HG03135 (cell line): Measurements from ENCODE around the gene RFNG.

Experiments
- ATAC-seq: cut with Tn5 transposase; IDR thresholded peaks from one replicate; pipeline ENCODE4 v1.9.1; 2021; ENCODE audit warnings: mild to moderate bottlenecking, moderate library complexity; ENCODE audit not compliant: unreplicated experiment

RFNG gene

DNA sequence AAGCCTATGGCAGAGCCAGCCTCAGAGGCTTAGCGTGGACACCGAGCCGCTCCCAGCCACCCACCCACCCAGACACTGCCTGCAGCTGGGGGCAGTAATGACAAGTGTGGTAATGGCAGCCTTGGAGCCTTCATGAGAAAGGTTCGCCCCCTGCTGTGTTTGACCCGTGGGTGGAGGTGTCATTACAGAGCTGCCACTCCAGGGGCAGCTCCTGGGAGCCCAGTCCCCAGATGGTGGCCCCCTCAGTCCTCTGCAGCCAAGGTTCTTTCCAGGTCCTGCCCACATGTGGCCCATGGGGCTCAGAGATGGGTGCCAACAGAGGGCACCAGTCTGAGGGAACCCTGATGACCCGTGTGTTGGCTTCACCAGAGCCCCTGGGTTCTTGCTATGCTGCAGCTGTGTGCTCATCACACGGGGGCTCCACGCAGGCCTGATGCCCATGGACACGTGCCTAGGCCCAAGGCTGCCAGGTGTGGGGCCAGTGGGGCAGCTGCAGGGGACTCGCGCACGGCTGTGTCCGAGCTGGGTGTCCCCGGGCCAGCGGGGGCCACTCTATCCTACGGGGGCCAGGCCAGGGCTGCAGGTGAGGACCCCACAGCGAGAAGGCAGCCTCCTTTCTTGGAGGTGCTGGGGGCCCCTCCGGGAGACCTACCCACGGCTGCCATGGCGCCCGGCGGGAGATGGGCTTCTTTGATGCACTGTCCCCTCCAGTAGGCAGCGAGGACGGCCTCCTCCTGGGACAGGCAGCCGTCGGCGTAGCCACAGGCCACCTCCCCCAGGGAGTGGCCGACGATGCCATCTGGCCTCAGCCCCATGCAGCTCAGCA, 38.3 kb upstream of the RFNG start:
- no peak for ATAC-seq

DNA sequence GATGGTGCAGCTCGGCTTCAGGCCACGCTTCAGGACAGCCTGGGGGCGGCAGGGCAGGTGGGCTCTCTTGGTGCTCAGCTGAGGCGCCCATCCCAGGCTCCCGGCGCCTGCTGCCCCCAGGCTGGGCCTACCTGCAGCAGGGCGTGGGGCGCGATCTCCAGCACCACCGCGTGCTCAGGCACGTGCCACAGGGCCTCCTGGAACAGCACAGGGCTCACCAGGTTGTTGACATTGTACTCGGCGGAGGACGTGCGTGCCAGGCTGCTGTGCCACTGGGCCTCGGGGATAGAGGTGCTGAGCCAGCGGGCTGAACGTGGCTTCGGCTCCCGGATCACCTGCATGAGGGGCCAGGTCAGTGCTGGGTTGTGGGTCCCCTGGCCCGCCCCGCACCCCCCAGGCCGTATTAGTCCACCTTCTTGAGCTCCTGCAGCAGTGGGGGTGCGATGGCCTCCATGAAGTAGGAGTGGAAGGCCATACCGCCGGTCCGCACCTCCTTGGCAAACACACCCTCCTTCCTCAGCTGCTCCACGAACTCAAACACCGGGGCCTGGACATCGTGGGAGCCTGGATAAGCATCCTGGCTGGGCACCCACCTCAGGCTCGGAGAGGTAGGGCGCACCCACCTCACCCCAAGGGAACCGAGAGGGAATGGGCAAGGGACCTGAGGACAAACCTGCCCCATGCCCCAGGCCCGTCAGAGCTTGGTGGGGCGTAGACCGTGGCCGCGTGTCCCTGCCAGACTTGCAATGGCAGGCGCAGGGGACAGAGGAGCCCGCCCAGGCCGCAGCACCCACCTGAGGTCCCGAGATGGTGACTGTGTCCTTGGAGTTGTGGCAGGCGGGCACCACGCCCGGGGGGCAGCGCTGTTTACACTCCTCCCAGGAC, 37.5 kb upstream of the RFNG start:
- no peak for ATAC-seq

GRCh38 chr17:82087961-82088837, 36.6 kb upstream of the RFNG start:
- ATAC-seq = no peak

GRCh38 chr17:82086941-82087906, 35.6 kb upstream of the RFNG start:
- ATAC-seq = no peak

GRCh38 chr17:82085931-82086764, 34.5 kb upstream of the RFNG start:
- ATAC-seq = no peak

DNA sequence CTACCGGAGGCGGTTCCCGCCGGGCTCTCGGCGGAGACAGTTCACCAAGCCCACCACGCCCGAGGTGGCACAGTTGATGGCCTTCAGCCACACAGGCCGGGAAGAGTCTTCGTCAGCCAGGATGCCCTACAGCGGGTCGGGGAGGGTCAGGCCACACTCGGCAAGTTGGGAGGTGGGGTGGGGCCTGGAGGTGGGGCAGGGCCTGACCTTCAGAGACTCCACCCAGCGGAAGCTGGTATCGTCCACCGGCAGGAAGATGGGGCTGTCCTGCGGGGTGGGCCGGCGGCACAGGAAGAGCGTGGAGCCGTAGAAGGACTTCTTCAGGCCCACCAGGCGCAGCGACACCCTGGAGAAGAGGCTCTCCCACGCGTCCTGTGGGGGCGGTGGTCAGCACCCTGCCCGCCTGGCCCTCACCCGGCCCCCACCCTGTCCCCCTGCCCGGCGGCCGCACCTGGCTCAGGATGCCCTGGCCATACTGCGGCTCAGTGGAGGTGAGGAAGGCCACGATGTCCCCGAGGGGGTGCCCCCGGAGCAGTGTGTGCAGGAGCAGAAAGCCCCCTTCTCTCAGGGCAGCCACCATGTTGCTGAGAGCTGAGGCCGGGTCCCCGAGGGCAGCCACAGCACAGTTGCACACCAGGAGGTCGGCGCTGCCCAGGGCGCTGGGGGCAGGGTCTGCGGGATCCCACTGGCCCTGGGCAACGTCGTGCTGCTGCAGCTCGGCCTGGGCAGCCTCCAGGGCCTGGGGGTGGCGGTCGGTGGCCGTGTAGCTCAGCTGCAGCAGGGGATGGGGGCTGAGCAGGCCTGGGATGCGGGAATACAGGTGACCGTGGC, 33.6 kb upstream of the RFNG start:
- ATAC-seq = no peak

DNA sequence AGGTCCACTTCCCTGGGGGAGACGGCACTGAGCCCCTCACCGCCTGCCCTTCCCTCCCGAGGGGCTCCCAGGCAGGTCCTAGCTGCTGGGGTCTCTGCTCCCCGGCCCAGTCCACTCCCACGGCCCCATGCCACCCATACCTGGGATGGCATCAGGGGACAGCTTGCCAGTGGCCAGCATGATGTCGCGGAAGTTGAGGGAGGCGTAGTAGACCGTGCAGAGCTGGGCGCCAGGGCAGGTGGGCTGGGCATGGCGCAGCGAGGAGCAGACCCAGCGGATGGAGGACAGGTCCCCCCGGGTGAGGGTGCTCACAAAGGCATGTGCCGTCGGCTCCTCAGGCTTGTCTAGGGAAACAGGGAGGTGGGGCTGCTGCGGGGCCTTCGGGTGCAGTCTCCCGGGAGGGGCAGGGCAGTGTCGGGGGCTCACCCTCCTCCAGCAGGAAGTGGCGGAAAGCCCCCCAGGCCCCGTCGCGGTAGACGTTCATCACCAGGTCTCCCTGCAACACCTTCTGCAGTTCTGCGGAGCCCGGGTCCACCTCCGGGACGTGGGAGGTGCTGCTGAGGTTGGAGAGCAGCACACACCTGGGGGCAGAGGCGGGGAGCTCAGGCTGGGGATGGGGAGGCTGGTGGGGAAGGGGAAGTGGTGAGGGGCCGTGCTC, 32.9 kb upstream of the RFNG start:
- ATAC-seq = no peak

DNA sequence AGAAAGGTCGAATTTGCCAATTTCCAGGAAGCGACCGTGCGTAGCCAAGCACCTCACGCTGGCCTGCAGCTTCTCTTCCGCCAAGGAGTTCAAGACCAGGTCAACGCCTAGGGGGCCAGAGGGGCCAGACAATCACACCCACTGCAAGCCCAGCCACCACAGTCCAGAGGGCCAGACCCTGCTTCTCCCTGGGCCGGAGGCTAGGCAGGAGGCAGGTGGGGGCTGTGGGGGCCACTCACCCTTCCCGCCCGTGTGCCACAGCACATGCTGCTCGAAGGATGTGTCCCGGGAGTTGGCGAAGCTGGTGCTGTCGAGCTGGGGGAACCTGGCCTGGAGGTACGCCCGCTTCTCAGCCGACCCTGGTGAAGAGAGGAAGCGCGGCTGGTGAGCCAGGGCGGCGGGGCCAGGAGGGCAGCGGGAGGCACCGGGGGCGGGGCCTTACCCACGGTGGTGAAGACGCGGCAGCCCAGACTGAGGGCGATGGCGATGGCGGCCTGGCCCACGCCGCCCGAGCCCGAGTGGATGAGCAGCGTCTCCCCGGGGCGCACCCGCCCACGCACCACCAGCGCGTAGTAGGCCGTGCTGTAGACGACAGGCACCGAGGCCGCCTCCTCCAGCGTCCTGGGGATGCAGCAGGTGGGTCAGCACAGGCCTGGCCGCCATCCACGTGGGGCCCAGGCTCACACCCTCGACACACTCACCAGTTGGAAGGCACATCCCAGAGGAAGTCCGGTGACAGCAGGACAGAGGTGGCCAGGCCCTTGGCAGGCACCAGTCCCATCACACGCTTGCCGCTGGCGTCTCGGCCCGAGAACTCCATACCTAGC, 32.1 kb upstream of the RFNG start:
- ATAC-seq = no peak

DNA sequence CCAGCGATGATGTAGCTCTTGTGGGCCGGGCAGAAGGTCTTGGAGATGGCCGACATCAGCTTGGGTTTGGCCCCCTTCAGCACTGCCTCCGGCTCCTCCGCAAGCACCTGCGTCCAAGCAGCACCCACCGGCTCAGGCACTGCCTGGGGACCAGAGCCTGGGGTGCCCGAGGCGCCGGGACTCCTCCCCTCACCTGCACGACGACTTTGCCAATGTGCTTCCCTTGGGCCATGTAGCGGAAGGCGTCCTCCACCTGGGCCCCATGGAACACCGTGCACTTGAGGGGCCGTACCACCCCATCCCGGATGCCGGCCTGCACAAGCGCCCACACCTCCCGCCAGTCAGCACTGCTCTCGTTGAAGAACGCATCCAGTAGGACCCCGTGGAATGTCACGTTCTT, 31.4 kb upstream of the RFNG start:
- ATAC-seq = no peak

- no peak for ATAC-seq
Measured at GRCh38 chr17:82082456-82082855, 30.8 kb upstream of the RFNG start.

- ATAC-seq = no peak
Measured at GRCh38 chr17:82081966-82082365, 30.4 kb upstream of the RFNG start.

DNA sequence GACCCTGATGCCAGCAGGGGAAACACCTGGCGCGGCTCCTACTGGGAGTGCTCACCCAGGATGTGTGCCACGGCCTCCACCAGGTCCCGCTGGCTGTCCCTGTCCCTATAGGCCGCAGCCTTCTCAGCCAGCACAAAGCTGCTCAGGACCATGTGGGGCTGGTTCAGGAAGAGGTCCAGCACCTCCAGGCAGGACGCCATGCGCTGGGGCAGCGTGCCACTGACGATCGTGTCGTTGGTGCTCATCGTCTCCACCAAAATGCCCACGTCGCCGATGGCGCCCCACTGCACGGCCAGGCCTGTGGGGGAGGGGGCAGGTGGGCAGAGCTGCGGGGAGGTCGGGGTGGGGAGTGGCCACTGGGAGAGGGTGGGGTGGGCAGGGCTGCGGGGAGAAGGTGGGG, 29.9 kb upstream of the RFNG start:
- no peak for ATAC-seq

GRCh38 chr17:82080789-82081464, 29.3 kb upstream of the RFNG start:
- ATAC-seq = no peak

GRCh38 chr17:82080048-82080788, 28.6 kb upstream of the RFNG start:
- no peak for ATAC-seq

GRCh38 chr17:82079001-82079677, 27.5 kb upstream of the RFNG start:
- ATAC-seq = no peak
